H1 (cell line): ENCODE results near the gene CCDC184. TPM values are rescaled to one million over a fixed set of nuclear protein-coding genes. Genes with fewer than 3 reads are reported as not detected.
A peak's percentile ranks its signal among the peaks of the same experiment; 100 is the strongest.
"Not testable (repeated sequence)": the region's sequence is repeated elsewhere in the genome, so short reads cannot be mapped to it uniquely, and the experiment has no call there.

Experiments used
- CTCF ChIA-PET: fragments of 300-600 bp; sonication (Branson Sonifier 250); formaldehyde crosslinking; loops from one replicate; lab custom pipeline; 2021; ENCODE audit not compliant: partially characterized antibody; lab: Charles Lee
- POLR2A ChIA-PET: fragments of 300-600 bp; sonication (Branson Sonifier 250); formaldehyde crosslinking; loops from one replicate; lab custom pipeline; 2021; ENCODE audit warnings: inconsistent platforms; ENCODE audit not compliant: partially characterized antibody; lab: Charles Lee
- DNase-seq, 2 experiments: peaks; one replicate each; pipeline versions ENCODE4 v3.0.0 to v3.0.0-alpha.2; 2010 to 2022; ENCODE audit warnings: low spot score in 2 of 2, low read depth in 1 of 2, mixed read lengths in 1 of 2
- FAIRE-seq: peaks from 2 replicates; lab custom pipeline; 2011; peaks lifted over from hg19 to GRCh38; lab: Jason Lieb, UNC
- H2AFZ ChIP-seq: 2 replicates; pipeline ENCODE4 v1.8.1; 2012; ENCODE audit warnings: low read length, inconsistent platforms
- H2AK5ac ChIP-seq: 2 replicates; pipeline ENCODE4 v1.6.1; 2013; ENCODE audit warnings: low read depth, low read length
- H2BK120ac ChIP-seq: replicated peaks from 2 replicates; pipeline ENCODE3; 2013; ENCODE audit warnings: low read depth, low read length, inconsistent platforms
- H2BK12ac ChIP-seq: 2 replicates; pipeline ENCODE4 v1.6.1; 2013; ENCODE audit warnings: low read depth, low read length
- H2BK15ac ChIP-seq: 2 replicates; pipeline ENCODE4 v1.6.1; 2013; ENCODE audit warnings: low read length
- H2BK20ac ChIP-seq: 2 replicates; pipeline ENCODE4 v1.6.1; 2013; ENCODE audit warnings: low read length
- H2BK5ac ChIP-seq: 2 replicates; pipeline ENCODE4 v1.6.1; 2013; ENCODE audit warnings: low read depth, low read length
- H3K14ac ChIP-seq: 2 replicates; pipeline ENCODE4 v1.6.1; 2013; ENCODE audit warnings: inconsistent platforms; ENCODE audit not compliant: insufficient read length
- H3K18ac ChIP-seq: 2 replicates; pipeline ENCODE4 v1.6.1; 2013; ENCODE audit warnings: low read length; ENCODE audit errors: extremely low read depth
- H3K23ac ChIP-seq: 2 replicates; pipeline ENCODE4 v1.6.1; 2013; ENCODE audit warnings: inconsistent platforms; ENCODE audit not compliant: insufficient read length
- H3K23me2 ChIP-seq: 2 replicates; pipeline ENCODE4 v1.6.1; 2013; ENCODE audit warnings: low read depth, low read length
- H3K27ac ChIP-seq: 2 replicates; pipeline ENCODE4 v1.6.1; 2011; ENCODE audit warnings: low read depth, low read length, inconsistent platforms
- H3K27me3 ChIP-seq, 4 experiments: replicated peaks in 1 of 4; 1 replicate in 1 of 4; 2 replicates in 3 of 4; pipeline versions ENCODE4 v1.6.1 to v1.8.1; 2011 to 2013; ENCODE audit warnings: low read length in 3 of 4, mild to moderate bottlenecking in 3 of 4, inconsistent platforms in 2 of 4, mixed read lengths in 2 of 4, moderate library complexity in 1 of 4; ENCODE audit not compliant: control insufficient read depth in 3 of 4, insufficient read depth in 3 of 4; ENCODE audit errors: extremely low read depth in 1 of 4
- H3K36me3 ChIP-seq, 4 experiments: 2 replicates each; pipeline versions ENCODE4 v1.6.1 to v1.8.1; 2011 to 2013; ENCODE audit warnings: mild to moderate bottlenecking in 4 of 4, low read length in 3 of 4, moderate library complexity in 2 of 4, control low read depth in 1 of 4, inconsistent platforms in 1 of 4; ENCODE audit not compliant: insufficient read depth in 4 of 4, control insufficient read depth in 2 of 4
- H3K4ac ChIP-seq: replicated peaks from 2 replicates; pipeline ENCODE3; 2013; ENCODE audit warnings: low read length, low read depth, mixed read lengths, inconsistent platforms; ENCODE audit not compliant: insufficient read length
- H3K4me1 ChIP-seq, 4 experiments: replicated peaks in 1 of 4; 1 replicate in 1 of 4; 2 replicates in 3 of 4; pipeline versions ENCODE4 v1.6.1 to v1.8.1; 2011 to 2013; ENCODE audit warnings: low read length in 3 of 4, inconsistent platforms in 2 of 4, mixed read lengths in 1 of 4; ENCODE audit not compliant: insufficient read depth in 4 of 4, control insufficient read depth in 3 of 4
- H3K4me2 ChIP-seq, 2 experiments: 2 replicates each; pipeline versions ENCODE4 v1.6.1 to v1.8.1; 2011 to 2013; ENCODE audit warnings: low read depth in 2 of 2, low read length in 2 of 2, control low read depth in 1 of 2, inconsistent platforms in 1 of 2, mild to moderate bottlenecking in 1 of 2; ENCODE audit not compliant: insufficient read depth in 1 of 2
- H3K4me3 ChIP-seq, 4 experiments: fragments of 200-600, 300-600 bp in 1 of 4; sonication (generic), shearing (Covaris generic), sonication (Bioruptor Twin) in 1 of 4; 2 replicates each; pipeline versions ENCODE4 v1.5.1 to v1.8.1; 2011 to 2016; ENCODE audit warnings: low read length in 4 of 4, low read depth in 3 of 4, control low read depth in 2 of 4, inconsistent platforms in 2 of 4, mild to moderate bottlenecking in 2 of 4, mixed read lengths in 1 of 4, moderate library complexity in 1 of 4; ENCODE audit not compliant: insufficient read depth in 2 of 4; ENCODE audit errors: extremely low read depth in 1 of 4
- H3K56ac ChIP-seq: replicated peaks from 2 replicates; pipeline ENCODE3; 2013; ENCODE audit warnings: low read depth, mild to moderate bottlenecking, mixed read lengths, low read length, inconsistent platforms; ENCODE audit not compliant: insufficient read length
- H3K79me1 ChIP-seq: 2 replicates; pipeline ENCODE4 v1.6.1; 2013; ENCODE audit warnings: low read depth, low read length, control low read depth
- H3K79me2 ChIP-seq, 2 experiments: 2 replicates each; pipeline versions ENCODE4 v1.6.1 to v1.8.1; 2012 to 2013; ENCODE audit warnings: low read length in 2 of 2, mild to moderate bottlenecking in 2 of 2, inconsistent platforms in 1 of 2; ENCODE audit not compliant: insufficient read depth in 2 of 2, control insufficient read depth in 1 of 2
- H3K9ac ChIP-seq, 4 experiments: replicated peaks in 1 of 4; 1 replicate in 1 of 4; 2 replicates in 3 of 4; pipeline versions ENCODE4 v1.6.1 to v1.8.1; 2011 to 2013; ENCODE audit warnings: low read depth in 3 of 4, low read length in 3 of 4, control low read depth in 2 of 4, mild to moderate bottlenecking in 2 of 4, moderate library complexity in 2 of 4, inconsistent platforms in 1 of 4; ENCODE audit errors: extremely low read depth in 1 of 4
- H3K9me3 ChIP-seq, 2 experiments: 2 replicates each; pipeline versions ENCODE4 v1.6.1 to v1.8.1; 2012 to 2013; ENCODE audit warnings: mild to moderate bottlenecking in 2 of 2, moderate library complexity in 2 of 2, control low read depth in 1 of 2, inconsistent platforms in 1 of 2, low read depth in 1 of 2, low read length in 1 of 2, mixed read lengths in 1 of 2; ENCODE audit not compliant: insufficient read depth in 2 of 2
- H4K20me1 ChIP-seq, 2 experiments: replicated peaks in 1 of 2; 2 replicates each; pipeline versions ENCODE3 to v1.8.1; 2011 to 2013; ENCODE audit warnings: inconsistent platforms in 2 of 2, low read length in 2 of 2, mild to moderate bottlenecking in 1 of 2; ENCODE audit not compliant: insufficient read depth in 2 of 2, control insufficient read depth in 1 of 2
- H4K5ac ChIP-seq: 2 replicates; pipeline ENCODE4 v1.6.1; 2013; ENCODE audit warnings: low read length, low read depth, mixed read lengths, inconsistent platforms; ENCODE audit not compliant: insufficient read length
- H4K8ac ChIP-seq: 2 replicates; pipeline ENCODE4 v1.8.0; 2013; ENCODE audit warnings: mild to moderate bottlenecking, moderate library complexity, low read length, inconsistent platforms; ENCODE audit not compliant: insufficient read depth; ENCODE audit errors: extremely low read depth
- H4K91ac ChIP-seq: replicated peaks from 2 replicates; pipeline ENCODE3; 2013; ENCODE audit warnings: low read length, mixed read lengths, inconsistent platforms; ENCODE audit not compliant: insufficient read length
- WGBS, 2 experiments: shearing (Covaris generic) in 1 of 2; methylation state at CpG; one replicate each; pipeline versions ENCODE4 v1.1.6 to v1.1.7; 2013 to 2015; ENCODE audit warnings: low lambda C conversion rate in 2 of 2, mixed read lengths in 2 of 2, inconsistent platforms in 1 of 2, low coverage in 1 of 2, missing lambda C conversion rate in 1 of 2; ENCODE audit not compliant: insufficient replicate concordance in 2 of 2, insufficient coverage in 1 of 2, insufficient read length in 1 of 2; ENCODE audit errors: extremely low coverage in 1 of 2, missing lambda C conversion rate in 1 of 2; 5-methylcytosine and 5-hydroxymethylcytosine counted together
- polyA plus RNA-seq, 7 experiments: library from polyadenylated mRNA; depleted of rRNA in 3 of 7; stranded (reverse) in 5 of 7; unstranded in 2 of 7; fragments of >200 nt in 5 of 7; fragments of 200-250 nt in 2 of 7; gene quantifications; 1 replicate in 5 of 7; 2 replicates in 1 of 7; 4 replicates in 1 of 7; pipeline versions ENCODE4 v1.2.1 to v1.2.3, GENCODE V29; 2011 to 2013; ENCODE audit warnings: missing spikeins in 2 of 7, mixed read lengths in 2 of 7
- total RNA-seq: library from RNA; stranded (reverse); fragmentation: NEBNext Ultra II Directional; extraction: Animal tissue kit (Norgen Biotek cat#: 25700); gene quantifications from 2 replicates; pipeline ENCODE4 v1.2.1, GENCODE V29; 2021

CCDC184 gene
- total and polyA plus RNA-seq, 2 of the 8 experiments (the other 6 are each of a cell fraction or from before 2014, with no cell fraction given), result 2.2 to 3.0 TPM

DNA sequence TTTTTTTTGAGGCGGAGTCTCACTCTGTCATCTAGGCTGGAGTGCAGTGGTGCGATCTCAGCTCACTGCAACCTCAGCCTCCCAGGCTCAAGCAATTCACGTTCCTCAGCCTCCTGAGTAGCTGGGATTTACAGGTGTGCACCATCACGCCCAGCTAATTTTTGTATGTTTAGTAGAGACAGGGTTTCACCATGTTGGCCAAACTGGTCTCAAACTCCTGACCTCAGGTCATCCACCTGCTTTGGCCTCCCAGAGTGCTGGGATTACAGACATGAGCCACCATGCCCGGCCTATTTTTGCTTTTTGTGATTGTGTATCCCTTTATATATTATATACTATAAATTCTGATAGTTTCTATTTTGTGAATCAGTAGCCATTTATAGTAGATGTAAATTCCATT is 27.7 kb upstream of the CCDC184 start:
- H3K18ac ChIP-seq, H2BK120ac ChIP-seq, DNase-seq, H3K36me3 ChIP-seq, H3K4me1 ChIP-seq, H3K23me2 ChIP-seq, H2BK12ac ChIP-seq, FAIRE-seq, H3K9me3 ChIP-seq, H3K79me1 ChIP-seq, H3K9ac ChIP-seq, H4K8ac ChIP-seq, H2AK5ac ChIP-seq, H2BK5ac ChIP-seq, H2AFZ ChIP-seq, H3K4ac ChIP-seq, H3K27me3 ChIP-seq, H4K5ac ChIP-seq, H2BK20ac ChIP-seq, H3K56ac ChIP-seq, H4K91ac ChIP-seq, H3K23ac ChIP-seq, H3K4me3 ChIP-seq, H3K79me2 ChIP-seq, H3K14ac ChIP-seq, H2BK15ac ChIP-seq, H4K20me1 ChIP-seq, H3K27ac ChIP-seq: not testable (repeated sequence)
- ChIA-PET POLR2A (interaction anchor here (0.6 to 3.1 kb wide), 6 partner anchors 12 to 36 kb away, joined by 3 to 12 read pairs (median 4); partner anchors contain the start of gene PFKM), CTCF (interaction anchor here (0.8 to 1.8 kb wide), 5 partner anchors 8 to 245 kb away, joined by 3 to 5 read pairs (median 3); no protein-coding TSS in a partner anchor)
- 96% methylated on average over 5 of the region's 5 CpGs; no CpG with 5 or more reads in 1 of the 2 experiments for WGBS, 2 experiments
- peak overlapping the region in 1 of 2 experiments; percentile 63; a peak in 1 of 4 replicates for H3K4me2 ChIP-seq
